Activated effector memory CD4-positive, alpha-beta T cell treated with anti-CD3 and anti-CD28 coated beads, Interleukin-2, amount 50 U/mL, for 16 hours (primary cell): ENCODE measurements around the gene SSU72.
"Not testable (repeated sequence)": the region's sequence is repeated elsewhere in the genome, so short reads cannot be mapped to it uniquely, and the experiment has no call there.

Experiments
- DNase-seq: peaks from one replicate; pipeline ENCODE4 v3.0.0-alpha.2; 2020

SSU72 gene

DNA sequence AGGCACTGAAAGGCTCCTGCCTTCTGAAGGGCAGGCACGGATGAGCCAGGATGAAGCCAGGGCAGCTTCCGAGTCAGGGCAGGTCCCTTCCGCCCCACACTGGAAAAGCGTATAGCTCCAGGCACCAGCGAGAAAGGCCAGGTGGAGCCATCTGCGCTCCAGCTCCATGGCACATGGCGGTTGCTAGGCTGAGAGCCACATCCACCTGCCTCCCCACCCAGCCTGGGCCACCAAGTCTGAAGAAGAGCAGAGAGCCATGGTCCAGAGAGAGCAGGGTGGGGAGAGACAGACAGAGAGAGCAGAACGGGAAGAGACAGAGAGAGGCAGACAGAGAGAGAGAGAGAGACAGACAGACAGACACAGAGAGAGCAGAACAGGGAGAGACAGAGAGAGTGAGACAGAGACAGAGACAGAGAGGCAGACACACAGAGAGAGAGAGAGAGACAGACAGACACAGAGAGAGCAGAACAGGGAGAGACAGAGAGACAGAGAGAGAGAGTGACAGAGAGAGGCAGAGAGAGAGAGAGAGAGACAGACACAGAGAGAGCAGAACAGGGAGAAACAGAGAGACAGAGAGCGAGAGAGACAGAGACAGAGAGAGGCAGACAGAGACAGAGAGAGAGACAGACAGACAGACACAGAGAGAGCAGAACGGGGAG is 20.1 kb upstream of the SSU72 start:
- DNase-seq, result no peak

GRCh38 chr1:1593834-1594601 is 19.4 kb upstream of the SSU72 start:
- DNase-seq, result no peak

GRCh38 chr1:1591452-1591851 is 16.8 kb upstream of the SSU72 start:
- DNase-seq, result no peak

- no peak for DNase-seq
Observed at GRCh38 chr1:1583347-1584010, 8.8 kb upstream of the SSU72 start.

DNA sequence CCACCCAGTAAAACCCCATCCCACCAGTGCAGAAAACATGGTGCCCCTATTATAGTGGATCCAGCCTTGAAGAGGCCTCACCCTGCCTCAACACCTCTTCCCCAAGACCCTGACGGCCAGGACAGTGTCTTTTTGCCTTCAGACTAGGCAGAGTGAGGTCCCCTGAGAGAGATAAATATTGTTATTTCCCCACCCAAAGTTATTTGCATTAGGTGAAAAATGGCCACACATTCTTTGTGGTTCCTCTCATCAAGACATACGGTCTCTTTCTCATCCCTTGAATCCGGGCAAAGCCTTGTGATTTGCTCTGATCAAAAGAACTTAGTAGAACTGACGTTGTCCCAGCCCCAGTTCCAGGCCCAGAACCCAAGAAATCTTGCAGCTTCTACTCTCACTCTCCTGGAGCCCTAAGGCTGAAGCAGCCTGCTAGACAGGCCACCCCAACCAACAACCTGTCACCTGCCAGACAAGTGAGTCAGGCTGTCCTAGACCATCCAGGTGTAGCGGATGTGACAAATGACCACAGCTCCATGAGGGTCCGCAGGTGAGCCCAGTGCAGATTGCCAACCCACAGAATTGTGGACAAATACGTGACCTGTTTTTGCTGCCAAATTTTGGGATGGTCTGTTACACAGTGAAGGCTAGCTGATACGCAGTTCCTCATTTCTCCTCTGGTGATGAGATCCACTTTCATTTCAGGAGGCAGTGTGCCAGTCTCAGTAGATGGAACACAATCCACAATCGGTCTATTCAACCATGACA is 8.1 kb upstream of the SSU72 start:
- no peak for DNase-seq

DNA sequence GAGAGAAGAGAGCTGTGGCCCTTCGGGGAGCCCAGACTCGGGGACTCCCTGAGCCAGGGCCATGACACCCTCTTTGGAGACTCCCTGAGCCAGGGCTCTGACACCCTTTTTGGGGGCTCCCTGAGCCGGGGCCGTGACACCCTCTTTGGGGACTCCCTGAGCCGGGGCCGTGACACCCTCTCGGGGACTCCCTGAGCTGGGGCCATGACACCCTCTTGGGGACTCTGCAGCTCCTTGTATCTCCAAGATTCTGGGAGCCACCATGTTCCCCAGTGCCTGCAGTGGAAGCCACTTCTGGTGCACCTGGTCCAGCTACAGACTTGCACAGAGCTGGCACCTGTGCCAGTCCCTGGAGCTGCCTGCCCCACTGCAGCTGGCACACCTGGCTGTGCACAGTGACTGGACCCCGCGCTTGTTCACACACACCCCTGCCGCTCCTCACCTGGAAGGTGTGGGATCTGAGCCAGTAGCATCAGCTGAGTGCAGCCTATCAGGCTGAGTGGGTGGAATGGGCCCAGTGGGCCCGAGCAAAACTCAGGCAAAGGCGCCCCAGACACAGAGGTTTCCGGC is 3.8 kb upstream of the SSU72 start:
- no peak for DNase-seq

- DNase-seq, result no peak
Observed at GRCh38 chr1:1577367-1578011, 2.8 kb upstream of the SSU72 start.

- DNase-seq, result peak; percentile 91
Observed at GRCh38 chr1:1573843-1574720, 581 bp downstream of the SSU72 start.

- DNase-seq, result no peak
Observed at GRCh38 chr1:1569341-1569740, 5.3 kb downstream of the SSU72 start.

DNA sequence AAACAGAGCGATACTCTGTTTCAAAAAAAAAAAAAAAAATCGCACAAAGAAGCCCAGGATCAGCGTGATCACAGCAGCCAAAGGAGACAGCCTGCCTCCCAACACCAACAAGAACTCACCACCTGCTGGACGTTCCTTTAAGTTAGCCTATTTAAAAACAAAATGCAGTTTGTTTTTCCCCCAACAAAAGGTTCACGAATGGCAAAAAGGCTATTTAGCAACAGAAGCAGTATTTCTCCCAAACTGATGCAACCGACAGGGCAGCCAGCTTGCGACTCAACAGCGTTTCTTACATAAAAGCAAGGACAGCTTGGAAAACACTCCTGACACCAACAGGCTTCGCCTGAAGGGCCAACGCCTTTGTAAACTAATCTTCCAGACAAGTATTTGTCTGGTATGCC is 6.8 kb downstream of the SSU72 start:
- DNase-seq, result no peak

- DNase-seq, result no peak
Observed at GRCh38 chr1:1567152-1567875, 7.3 kb downstream of the SSU72 start.

DNA sequence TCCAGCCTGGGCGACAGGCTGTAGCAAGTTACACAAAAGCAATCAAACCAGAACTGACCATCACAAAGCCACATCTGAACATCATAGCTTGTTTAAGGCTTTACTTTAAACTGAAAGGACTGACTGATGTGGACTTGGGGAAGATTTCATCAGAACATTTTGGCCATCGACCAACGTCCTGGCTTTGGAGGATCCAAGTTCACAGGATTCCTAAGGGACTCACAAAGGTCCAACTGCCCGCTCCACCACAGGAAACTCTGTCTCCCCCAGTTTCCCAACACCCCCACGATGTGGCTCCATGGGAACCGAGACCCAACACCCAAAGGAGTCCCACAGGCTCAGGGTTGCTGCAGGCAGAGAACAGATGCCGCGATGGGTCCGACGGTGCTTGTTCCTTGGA is 9.3 kb downstream of the SSU72 start:
- no peak for DNase-seq

GRCh38 chr1:1564268-1564667 is 10.4 kb downstream of the SSU72 start:
- no peak for DNase-seq

DNA sequence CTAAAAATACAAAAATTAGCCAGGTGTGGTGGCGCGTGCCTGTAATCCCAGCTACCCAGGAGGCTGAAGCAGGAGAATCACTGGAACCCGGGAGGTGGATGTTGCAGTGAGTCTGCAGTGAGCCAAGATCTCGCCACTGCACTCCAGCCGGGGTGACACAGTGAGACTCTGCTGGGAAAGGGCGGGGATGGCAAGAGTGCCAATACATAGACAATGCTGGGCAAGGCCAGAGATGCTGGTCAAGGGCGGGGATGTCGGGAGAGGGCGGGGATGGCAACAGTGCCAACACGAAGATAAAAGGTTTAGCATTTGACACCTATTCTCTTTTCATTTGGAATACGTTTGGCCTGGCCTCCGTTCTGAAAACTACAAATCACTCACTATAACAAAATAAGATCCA is 11.0 kb downstream of the SSU72 start:
- DNase-seq, result no peak

- DNase-seq, result no peak
Observed at GRCh38 chr1:1562556-1563195, 12.0 kb downstream of the SSU72 start.

DNA sequence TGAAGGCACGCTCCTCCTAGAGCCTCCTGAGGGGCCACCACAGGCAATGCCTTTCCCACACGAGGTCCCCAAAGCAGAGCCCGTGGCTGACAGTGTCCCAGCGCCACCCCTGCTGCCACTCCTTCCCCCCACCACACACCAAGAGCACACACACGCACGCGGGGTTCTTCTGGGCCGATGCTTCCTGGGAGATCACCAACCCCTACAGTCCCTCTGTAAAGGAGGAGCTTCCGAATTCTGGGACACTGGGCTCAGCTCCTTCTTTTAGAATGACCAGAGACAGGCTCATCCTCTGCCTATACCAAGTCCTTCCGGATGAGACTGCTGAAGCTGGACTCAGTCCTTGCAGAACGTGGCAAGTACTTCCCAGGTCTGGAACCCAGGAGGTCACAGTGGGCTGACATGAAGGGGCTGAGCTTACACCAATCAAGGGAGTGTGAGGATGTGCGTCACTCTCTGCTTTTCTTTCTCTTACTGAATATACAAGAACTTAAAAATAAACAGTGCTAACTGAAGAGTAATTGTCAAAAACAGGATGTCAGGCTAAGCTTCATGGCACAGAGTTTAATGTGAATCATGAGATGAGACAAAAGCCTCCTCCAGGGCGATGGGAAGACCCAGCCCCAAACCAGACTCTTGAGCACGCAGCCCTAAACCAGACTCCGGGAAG is 12.7 kb downstream of the SSU72 start:
- no peak for DNase-seq

GRCh38 chr1:1560178-1560577 is 14.5 kb downstream of the SSU72 start:
- DNase-seq, result no peak

- DNase-seq, result no peak
Observed at GRCh38 chr1:1559066-1559465, 15.6 kb downstream of the SSU72 start.

DNA sequence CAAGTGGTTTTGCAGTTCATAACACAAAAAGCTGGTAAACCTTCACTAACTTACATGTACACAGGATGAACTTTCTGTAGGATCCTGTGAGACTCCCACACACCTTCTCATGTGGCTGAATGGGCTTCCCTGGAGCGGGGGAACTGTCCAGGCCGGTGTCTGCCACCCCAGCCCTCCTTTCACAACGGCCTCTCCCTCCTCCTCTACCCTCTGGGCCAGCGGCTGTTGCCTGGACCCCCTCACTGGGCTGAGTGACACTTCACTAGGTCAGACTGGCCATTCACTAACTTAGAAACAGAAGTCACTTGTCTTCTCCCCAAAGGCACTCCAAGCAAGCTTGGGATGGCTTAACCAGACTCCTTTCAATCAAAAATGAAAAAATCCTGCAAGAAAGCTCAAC is 16.1 kb downstream of the SSU72 start:
- no peak for DNase-seq

DNA sequence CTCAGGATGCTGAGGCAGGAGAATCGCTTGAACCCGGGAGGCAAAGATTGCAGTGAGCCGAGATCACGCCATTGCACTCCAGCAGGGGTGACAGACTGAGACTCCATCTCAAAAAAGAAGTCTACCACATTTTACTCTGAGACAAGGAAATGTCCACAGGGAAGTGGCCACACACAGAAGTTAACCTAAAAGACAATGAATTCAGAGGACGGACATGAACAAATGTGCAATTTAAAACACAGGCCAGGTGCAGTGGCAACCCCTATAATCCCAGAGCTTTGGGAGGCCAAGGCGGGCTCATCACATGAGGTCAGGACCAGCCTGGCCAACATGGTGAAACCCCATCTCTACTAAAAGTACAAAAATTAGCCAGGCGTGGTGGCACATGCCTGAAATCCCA is 17.0 kb downstream of the SSU72 start:
- DNase-seq, result not testable (repeated sequence)
